HCT116 (cell line): ENCODE data around the gene TMEM179. TPM values are rescaled to one million over a fixed set of nuclear protein-coding genes. Genes with fewer than 3 reads are reported as not detected.

Experiments
- ATAC-seq: fragments of 200-7000 bp; cut with Tn5 transposase; 2 replicates; pipeline ENCODE4 v1.9.1; 2020; ENCODE audit warnings: mild to moderate bottlenecking, moderate library complexity
- BruUV-seq: library from RNA; stranded (reverse); fragments of 400-500 nt; replicated peaks from 2 replicates; lab custom pipeline; 2021; lab: Mats Ljungman, UMichigan
- CTCF ChIA-PET: fragments of 300-600 bp; sonication (Branson Sonifier 250); formaldehyde crosslinking; loops from one replicate; lab custom pipeline; 2021; ENCODE audit warnings: antibody characterized with exemption; lab: Charles Lee
- POLR2A ChIA-PET: fragments of 300-600, 350-600 bp; sonication (Branson Sonifier 250); formaldehyde crosslinking; loops from one replicate; lab custom pipeline; 2021; ENCODE audit warnings: antibody characterized with exemption; lab: Charles Lee
- RAD21 ChIA-PET, 2 experiments: fragments of 300-600 bp; sonication (Branson Sonifier 250); formaldehyde crosslinking; loops; one replicate each; lab custom pipeline; 2023; ENCODE audit warnings: low total read pairs in 2 of 2; ENCODE audit not compliant: uncharacterized antibody in 2 of 2, unreplicated experiment in 2 of 2, low non-redundant PET in 1 of 2; lab: Charles Lee
- DNase-seq: peaks from one replicate; pipeline ENCODE4 v3.0.0-alpha.2; 2010; ENCODE audit warnings: low read depth, low spot score
- H2AFZ ChIP-seq: fragments of 200-600 bp; shearing (Covaris generic), sonication (generic); 2 replicates; pipeline ENCODE4 v1.6.1; 2017; ENCODE audit warnings: low read depth, mixed run types, mixed read lengths, antibody characterized with exemption, low read length; ENCODE audit not compliant: poor library complexity, severe bottlenecking
- H3K27ac ChIP-seq: 2 replicates; pipeline ENCODE4 v1.5.1; 2012; ENCODE audit warnings: low read depth, low read length
- H3K27me3 ChIP-seq: fragments of 200-600 bp; sonication (generic); 2 replicates; pipeline ENCODE4 v1.6.1; 2016; ENCODE audit warnings: mixed run types, low read length, mixed read lengths; ENCODE audit not compliant: insufficient read depth
- H3K36me3 ChIP-seq, 2 experiments: fragments of 200-500 bp in 1 of 2; fragments of 200-600 bp in 1 of 2; sonication (Bioruptor generic) in 1 of 2; sonication (generic) in 1 of 2; 2 replicates each; pipeline versions ENCODE4 v1.5.1 to v1.6.1; 2014 to 2016; ENCODE audit warnings: low read length in 2 of 2, inconsistent platforms in 1 of 2, mixed read lengths in 1 of 2, mixed run types in 1 of 2; ENCODE audit not compliant: insufficient read depth in 2 of 2, control insufficient read depth in 1 of 2
- H3K4me1 ChIP-seq, 2 experiments: fragments of 200-600 bp in 1 of 2; sonication (generic) in 1 of 2; 2 replicates each; pipeline versions ENCODE4 v1.5.1 to v1.6.1; 2012 to 2017; ENCODE audit warnings: low read length in 2 of 2, inconsistent platforms in 1 of 2, mild to moderate bottlenecking in 1 of 2, mixed read lengths in 1 of 2, mixed run types in 1 of 2, moderate library complexity in 1 of 2; ENCODE audit not compliant: insufficient read depth in 2 of 2, control insufficient read depth in 1 of 2
- H3K4me2 ChIP-seq: fragments of 200-600 bp; sonication (generic); 2 replicates; pipeline ENCODE4 v1.6.1; 2017; ENCODE audit warnings: mixed run types, low read length, mixed read lengths
- H3K4me3 ChIP-seq, 2 experiments: fragments of 200-600 bp in 1 of 2; sonication (generic) in 1 of 2; replicated peaks in 1 of 2; 2 replicates each; pipeline ENCODE4 v1.5.1; 2011 to 2016; ENCODE audit warnings: low read length in 2 of 2, control low read depth in 1 of 2, low read depth in 1 of 2, mild to moderate bottlenecking in 1 of 2, mixed read lengths in 1 of 2, mixed run types in 1 of 2
- H3K79me2 ChIP-seq: fragments of 200-600 bp; sonication (generic); 2 replicates; pipeline ENCODE4 v1.6.1; 2017; ENCODE audit warnings: mild to moderate bottlenecking, mixed run types, low read length, moderate library complexity, mixed read lengths; ENCODE audit not compliant: insufficient read depth
- H3K9ac ChIP-seq: fragments of 200-600 bp; sonication (generic); 2 replicates; pipeline ENCODE4 v1.6.1; 2016; ENCODE audit warnings: low read length, mixed read lengths
- H3K9me2 ChIP-seq: fragments of 200-600 bp; sonication (generic), shearing (Covaris generic); 2 replicates; pipeline ENCODE4 v1.6.1; 2017; ENCODE audit warnings: mixed run types, mild to moderate bottlenecking, moderate library complexity; ENCODE audit not compliant: insufficient read depth
- H3K9me3 ChIP-seq, 2 experiments: fragments of 200-500 bp in 1 of 2; fragments of 200-600 bp in 1 of 2; sonication (Bioruptor generic) in 1 of 2; sonication (generic) in 1 of 2; 2 replicates each; pipeline ENCODE4 v1.6.1; 2014 to 2017; ENCODE audit warnings: low read length in 2 of 2, mixed read lengths in 2 of 2, inconsistent platforms in 1 of 2, low read depth in 1 of 2, mild to moderate bottlenecking in 1 of 2, mixed run types in 1 of 2, moderate library complexity in 1 of 2; ENCODE audit not compliant: control insufficient read depth in 1 of 2, insufficient read depth in 1 of 2
- H4K20me1 ChIP-seq: fragments of 200-600 bp; sonication (generic), shearing (Covaris generic); 2 replicates; pipeline ENCODE4 v1.6.1; 2017; ENCODE audit warnings: mixed run types, mild to moderate bottlenecking, moderate library complexity; ENCODE audit not compliant: insufficient read depth
- ATF3 ChIP-seq: IDR thresholded peaks from 2 replicates; pipeline ENCODE4 v1.6.1; 2012
- CBX3 ChIP-seq: IDR thresholded peaks from 2 replicates; pipeline ENCODE4 v1.6.1; 2012; ENCODE audit warnings: low read depth
- ELF1 ChIP-seq: IDR thresholded peaks from 2 replicates; pipeline ENCODE4 v1.6.1; 2012; ENCODE audit warnings: low read depth, borderline replicate concordance
- EZH2 ChIP-seq: fragments of 200-600 bp; sonication (generic); IDR thresholded peaks from 2 replicates; pipeline ENCODE4 v1.6.1; 2017; ENCODE audit warnings: antibody characterized with exemption, mixed run types
- FOSL1 ChIP-seq: IDR thresholded peaks from 2 replicates; pipeline ENCODE4 v1.6.1; 2012; ENCODE audit warnings: low read depth
- JUND ChIP-seq: IDR thresholded peaks from 2 replicates; pipeline ENCODE4 v1.6.1; 2012
- MAX ChIP-seq: IDR thresholded peaks from 2 replicates; pipeline ENCODE4 v1.6.1; 2012
- POLR2A ChIP-seq: IDR thresholded peaks from 2 replicates; pipeline ENCODE4 v1.7.0; 2011; ENCODE audit warnings: borderline replicate concordance; ENCODE audit not compliant: insufficient read depth, insufficient read length; ENCODE audit errors: extremely low read depth
- POLR2AphosphoS5 ChIP-seq: IDR thresholded peaks from 2 replicates; pipeline ENCODE4 v1.6.1; 2011; ENCODE audit warnings: mild to moderate bottlenecking, low read depth, low read length, moderate library complexity
- RAD21 ChIP-seq: IDR thresholded peaks from 2 replicates; pipeline ENCODE4 v1.6.1; 2012; ENCODE audit warnings: low read depth, mild to moderate bottlenecking
- REST ChIP-seq: IDR thresholded peaks from 2 replicates; pipeline ENCODE4 v1.6.1; 2012; ENCODE audit warnings: low read depth
- SIN3A ChIP-seq: IDR thresholded peaks from 2 replicates; pipeline ENCODE4 v1.6.1; 2012; ENCODE audit warnings: low read depth
- SRF ChIP-seq: IDR thresholded peaks from 2 replicates; pipeline ENCODE4 v1.6.1; 2012; ENCODE audit warnings: low read depth
- TCF7L2 ChIP-seq: IDR thresholded peaks from 2 replicates; pipeline ENCODE4 v1.7.0; 2011; ENCODE audit warnings: borderline replicate concordance, inconsistent platforms; ENCODE audit not compliant: insufficient read depth, insufficient read length; ENCODE audit errors: extremely low read depth
- YY1 ChIP-seq: IDR thresholded peaks from 2 replicates; pipeline ENCODE4 v1.6.1; 2011; ENCODE audit warnings: low read length, low read depth, moderate library complexity, mild to moderate bottlenecking; ENCODE audit not compliant: insufficient replicate concordance; ENCODE audit errors: extremely low read depth
- ZBTB33 ChIP-seq: IDR thresholded peaks from 2 replicates; pipeline ENCODE4 v1.6.1; 2011; ENCODE audit warnings: mild to moderate bottlenecking, low read length, moderate library complexity; ENCODE audit not compliant: insufficient replicate concordance; ENCODE audit errors: extremely low read depth
- ZNF274 ChIP-seq: fragments of 200-500 bp; sonication (Bioruptor generic); IDR thresholded peaks from 2 replicates; pipeline ENCODE4 v1.6.1; 2014; ENCODE audit warnings: mild to moderate bottlenecking, low read depth, low read length, inconsistent platforms
- intact Hi-C: fragments of 100-400 bp; cut with micrococcal nuclease; formaldehyde crosslinking; loops from 2 replicates; pipeline ENCODE4 v1.10.0; 2022
- total RNA-seq: library from RNA; stranded (reverse); gene quantifications from one replicate; pipeline ENCODE4 v1.2.1, GENCODE V29; 2021; ENCODE audit not compliant: unreplicated experiment

The TMEM179 gene
- total RNA-seq, 1 experiment from 2014 or later: not detected

- H3K9ac ChIP-seq: no peak overlapping the region
- DNase-seq (no peak), ATAC-seq (no peak)
- no peaks in the 10 kb centered on the region for H3K79me2 ChIP-seq
- peaks cover 47% of the 10 kb centered on the region for H3K27me3 ChIP-seq
- no peaks in the 10 kb centered on the region for H4K20me1 ChIP-seq
- ChIA-PET POLR2A (no interaction called here), CTCF (no interaction called here), RAD21 (no interaction called here)
- no peak overlapping the region for H2AFZ ChIP-seq
- H3K9me3 ChIP-seq: no peaks in the 10 kb centered on the region
- intact Hi-C loops: no loop called here
- H3K4me2 ChIP-seq: no peak overlapping the region
- H3K9me2 ChIP-seq: no peaks in the 10 kb centered on the region
- no peaks in the 10 kb centered on the region for H3K4me1 ChIP-seq
- no TSS peak for BruUV-seq
- H3K36me3 ChIP-seq: no peaks in the 10 kb centered on the region
- H3K27ac ChIP-seq: no peak overlapping the region
- no peak overlapping the region for H3K4me3 ChIP-seq
- TF ChIP-seq ELF1 (no peak), SRF (no peak), ZBTB33 (no peak), FOSL1 (no peak), ATF3 (no peak), POLR2A (no peak), ZNF274 (no peak), MAX (no peak), EZH2 (no peak), JUND (no peak), YY1 (no peak), REST (no peak), SIN3A (no peak), POLR2AphosphoS5 (no peak), RAD21 (no peak), CBX3 (no peak), TCF7L2 (no peak)
- TF ChIP-seq, all 23 proteins: peak for 0
Observed at GRCh38 chr14:104545151-104545941, 59.2 kb downstream of the TMEM179 start.
